Stimulated activated CD4-positive, alpha-beta T cell treated with anti-CD3 and anti-CD28 coated beads, TNF-alpha, amount 100 ng/mL, for 4 hours (primary cell): Measurements from ENCODE around the gene TOR3A.
"Not testable (repeated sequence)": the region's sequence is repeated elsewhere in the genome, so short reads cannot be mapped to it uniquely, and the experiment has no call there.

ENCODE experiments used
- DNase-seq, 3 experiments: peaks; one replicate each; pipeline ENCODE4 v3.0.0-alpha.2; 2020; ENCODE audit warnings: low read depth in 3 of 3

Gene TOR3A

DNA sequence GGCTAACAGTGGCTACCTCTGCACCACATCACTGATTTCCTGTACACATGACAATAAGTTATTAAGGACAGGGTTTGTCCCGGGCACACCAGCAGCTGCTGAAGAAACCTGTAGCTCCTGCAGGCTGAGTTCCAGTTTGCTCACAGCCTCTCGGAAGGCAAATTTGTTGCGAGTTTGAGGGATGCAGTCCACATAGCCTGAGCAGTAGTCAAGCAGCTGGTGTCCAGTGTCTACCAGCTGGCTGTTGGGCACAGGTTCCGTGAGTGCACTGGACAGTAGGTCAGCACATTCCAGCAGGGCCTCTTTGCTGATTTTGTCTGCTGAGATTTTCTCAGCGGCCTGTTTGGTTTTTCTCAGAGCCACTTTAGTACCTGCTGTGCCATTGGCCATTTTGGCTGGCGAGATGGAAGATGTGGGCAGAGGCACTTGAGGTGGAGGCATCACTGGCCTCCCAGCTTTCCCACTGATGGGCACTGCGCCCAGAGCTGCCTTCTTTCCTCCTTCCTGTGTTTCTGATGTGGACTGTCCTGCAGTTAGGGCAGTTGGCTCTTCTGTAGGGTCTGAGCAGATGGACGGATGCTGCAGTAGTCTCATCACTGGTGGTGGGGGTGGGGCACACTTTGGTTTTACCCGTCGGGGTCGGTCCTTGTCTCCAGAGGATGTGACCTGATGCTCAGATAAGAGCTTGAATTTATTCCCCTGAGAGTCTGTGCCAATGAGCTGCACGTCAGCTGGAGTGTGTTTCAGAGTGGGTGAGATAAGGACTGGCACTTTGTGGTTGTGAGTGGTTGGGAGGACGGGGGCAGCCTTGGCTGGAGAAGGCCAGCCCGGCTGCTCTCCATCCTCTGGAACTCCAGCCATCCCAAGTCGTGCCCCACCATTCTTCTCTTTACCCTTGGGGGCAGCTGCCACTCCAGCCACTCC, 26.1 kb downstream of the TOR3A start:
- no peak for DNase-seq

DNA sequence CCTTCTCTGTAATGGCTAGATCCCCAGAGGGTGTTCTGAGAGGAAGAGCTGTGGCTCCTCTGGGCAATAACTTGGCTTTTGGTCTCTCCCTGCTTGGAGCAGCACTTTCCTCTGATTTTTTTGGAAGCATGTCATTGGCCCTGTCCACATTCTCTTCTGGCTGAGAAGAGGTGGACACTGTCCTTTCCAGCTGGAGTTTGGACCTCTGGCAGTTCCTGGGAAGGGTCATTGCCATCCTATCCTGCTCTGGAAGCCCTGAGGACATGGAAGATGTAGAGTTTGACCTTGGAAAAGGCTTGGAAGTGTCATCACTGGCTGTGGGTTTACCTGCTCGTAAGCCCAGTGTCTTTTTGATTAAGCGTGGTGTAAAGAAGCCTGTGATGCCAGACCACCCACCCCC, 26.8 kb downstream of the TOR3A start:
- DNase-seq = no peak

DNA sequence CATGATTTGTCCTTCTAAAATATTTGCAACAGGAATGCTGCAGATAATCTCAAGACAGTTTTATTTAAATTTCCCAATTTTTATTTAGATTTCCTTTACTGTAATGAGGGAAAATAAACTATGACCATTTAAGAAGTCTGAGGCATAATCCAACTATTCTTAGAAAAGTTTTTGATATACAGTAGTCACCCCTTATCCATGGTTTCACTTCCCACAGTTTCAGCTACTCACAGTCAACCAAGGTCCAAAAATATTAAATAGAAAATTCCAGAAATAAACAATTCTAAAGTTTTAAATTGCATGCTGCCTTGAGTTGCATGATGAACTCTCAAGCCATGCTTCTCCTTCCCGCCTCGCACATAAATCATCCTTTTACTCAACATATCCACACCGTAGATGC, 33.3 kb downstream of the TOR3A start:
- DNase-seq = no peak

GRCh38 chr1:179119513-179119912, 37.6 kb downstream of the TOR3A start:
- no peak for DNase-seq

- no peak for DNase-seq
These were observed 38.9 kb downstream of the TOR3A start for GRCh38 chr1:179120736-179121135.

DNA sequence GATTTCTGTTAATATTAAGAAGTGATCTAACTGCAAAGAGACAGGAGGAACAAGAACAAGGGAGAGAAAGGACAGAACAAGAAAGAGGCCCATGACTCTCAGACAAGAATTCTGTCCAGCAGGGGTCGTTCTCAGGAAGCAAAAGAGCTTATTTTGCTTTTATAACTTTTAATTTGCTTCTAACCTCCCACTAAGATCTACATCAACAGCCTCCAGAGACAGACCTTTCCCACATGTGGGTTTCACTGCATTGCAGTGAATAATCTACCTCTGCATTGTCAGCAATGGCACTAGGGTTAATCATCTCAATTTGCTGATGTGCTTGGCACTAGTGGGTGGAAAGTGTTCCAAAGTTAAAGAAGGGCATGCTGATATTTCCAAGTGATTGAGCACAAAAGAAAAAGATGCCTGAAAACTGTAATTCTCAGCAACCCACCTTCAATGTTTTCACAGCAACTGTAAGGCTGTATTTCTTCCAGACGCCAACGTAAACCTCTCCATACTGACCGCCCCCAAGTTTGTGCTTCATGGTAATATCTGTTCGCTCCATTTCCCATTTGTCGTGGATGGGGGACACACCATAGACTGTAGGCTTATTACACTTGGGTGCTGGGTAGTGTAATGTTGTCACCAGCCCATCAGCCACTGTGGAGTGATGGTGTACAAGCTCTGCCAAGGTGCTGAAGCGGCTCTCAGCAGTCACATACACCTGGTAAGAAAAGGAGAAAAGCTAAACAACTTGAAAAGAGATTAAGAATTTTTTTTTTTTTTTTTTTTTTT, 39.5 kb downstream of the TOR3A start:
- peak in 2 of 3 experiments; percentile 11 to 23 for DNase-seq

DNA sequence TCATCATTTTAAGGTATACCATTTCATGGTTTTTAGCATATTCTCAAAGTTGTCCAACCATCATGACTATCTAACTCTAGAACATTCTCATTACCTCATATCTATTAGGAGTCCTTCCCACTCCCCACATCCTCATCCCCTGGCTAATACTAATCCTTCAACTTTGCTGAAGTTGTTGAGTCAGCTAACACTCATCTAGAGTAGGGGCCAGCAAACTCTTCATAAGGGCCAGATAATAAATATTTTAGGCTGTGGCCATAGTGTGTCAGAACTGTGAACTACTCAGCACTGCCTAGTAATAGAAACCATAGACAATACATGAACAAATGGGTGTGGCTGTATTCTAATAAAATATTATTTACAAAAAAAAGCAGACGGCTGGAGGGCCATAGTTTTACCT, 43.0 kb downstream of the TOR3A start:
- DNase-seq = no peak

DNA sequence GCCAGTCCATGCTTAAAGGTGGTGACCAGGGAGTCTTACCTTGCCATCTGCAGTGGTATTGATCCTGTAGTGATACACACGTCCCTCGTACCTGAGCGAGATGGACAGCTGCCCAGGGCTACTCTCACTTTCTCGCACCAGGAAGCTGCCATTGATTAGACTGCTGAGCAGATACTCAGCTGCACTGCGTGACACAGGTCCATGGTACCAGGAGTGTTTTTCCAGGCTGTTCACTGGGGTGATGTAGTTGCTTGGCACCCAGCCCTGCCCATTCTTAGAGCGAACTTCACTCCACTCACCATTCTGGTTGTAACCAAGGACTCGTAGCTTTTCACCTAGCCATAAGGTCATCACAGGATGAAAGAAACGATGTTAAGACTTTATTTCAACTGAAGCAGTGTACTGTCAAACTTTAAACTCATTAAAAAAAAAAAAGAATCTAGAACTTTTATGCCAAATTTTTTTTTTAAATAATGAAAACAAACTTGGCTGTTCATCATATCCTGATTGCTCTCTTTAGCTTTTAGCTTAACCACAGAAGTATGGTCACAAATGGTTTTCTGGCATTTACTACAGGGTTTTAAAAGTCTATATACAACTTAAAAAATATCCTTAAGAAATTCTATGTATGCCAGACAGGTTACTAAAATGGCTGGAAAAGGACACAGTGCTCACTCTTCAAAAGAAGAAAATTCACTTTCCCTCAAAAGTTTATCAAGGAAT, 44.6 kb downstream of the TOR3A start:
- DNase-seq = no peak

- DNase-seq = no peak
These were observed 45.5 kb downstream of the TOR3A start for GRCh38 chr1:179127163-179127895.

GRCh38 chr1:179128520-179128919, 46.6 kb downstream of the TOR3A start:
- no peak for DNase-seq

GRCh38 chr1:179129702-179130473, 48.0 kb downstream of the TOR3A start:
- peak in 1 of 3 experiments; percentile 16 for DNase-seq

GRCh38 chr1:179135168-179135567, 53.3 kb downstream of the TOR3A start:
- DNase-seq = not testable (repeated sequence)

GRCh38 chr1:179135707-179136106, 53.8 kb downstream of the TOR3A start:
- DNase-seq = not testable (repeated sequence)

DNA sequence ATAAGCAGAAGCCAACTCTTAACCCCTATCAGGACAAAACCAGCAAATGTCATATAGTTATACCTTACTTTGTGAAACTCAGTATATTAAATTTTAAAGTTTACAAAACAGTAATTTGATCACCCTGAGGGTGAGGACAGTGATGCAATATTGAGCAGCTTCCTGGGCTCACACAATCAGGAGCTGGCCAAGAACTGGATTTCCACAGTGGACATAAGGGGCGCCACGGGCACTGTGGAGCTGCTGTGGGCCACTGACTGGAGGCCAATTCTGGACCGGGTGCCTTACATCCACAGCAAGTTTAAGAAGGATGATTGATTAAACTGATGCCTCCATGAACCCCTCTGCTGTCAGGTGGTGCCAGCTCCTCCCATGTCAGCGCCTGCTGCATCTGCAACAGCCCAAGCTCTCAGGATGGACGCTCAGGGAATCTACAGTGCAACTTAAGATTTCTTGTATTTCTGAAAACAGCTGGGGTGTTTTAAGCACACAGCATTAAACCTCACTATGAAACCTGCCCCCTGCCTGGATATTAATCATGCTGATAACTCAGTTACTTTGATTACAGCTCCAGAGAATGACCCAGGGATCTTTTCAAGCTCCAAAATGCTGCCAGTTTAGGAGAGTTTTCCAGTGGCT, 55.9 kb downstream of the TOR3A start:
- no peak for DNase-seq

- not testable (repeated sequence) for DNase-seq
These were observed 56.9 kb downstream of the TOR3A start for GRCh38 chr1:179138755-179139154.

DNA sequence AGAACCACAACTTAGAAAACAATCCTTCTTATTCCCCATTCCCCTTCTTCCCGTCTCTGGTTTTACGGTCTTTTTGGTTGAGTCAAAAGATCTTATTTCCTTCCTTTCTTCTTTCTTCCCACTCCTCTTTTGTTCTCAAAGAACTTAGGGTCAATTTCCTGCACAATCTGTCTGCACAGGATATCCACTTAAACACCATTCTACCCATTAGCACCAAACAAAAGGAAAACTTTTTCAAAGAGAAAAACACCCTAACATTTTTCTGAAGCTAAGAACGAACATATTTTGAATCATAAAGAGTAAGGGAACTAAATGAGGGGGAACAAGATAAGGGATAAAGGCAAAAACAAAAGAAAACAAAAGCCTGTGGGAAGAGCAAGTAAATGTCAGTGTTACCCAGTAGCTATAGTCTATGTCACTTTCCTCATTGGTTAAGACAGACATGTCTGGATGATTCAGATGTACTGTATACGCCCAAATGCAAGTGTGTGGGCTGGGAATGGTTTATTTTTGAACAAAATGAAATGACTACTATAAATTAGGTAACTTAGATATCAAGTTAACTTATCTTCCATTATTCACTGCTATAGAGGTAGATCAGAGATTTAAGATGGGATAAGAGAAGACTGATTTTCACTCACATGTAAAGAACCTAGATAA, 59.9 kb downstream of the TOR3A start:
- DNase-seq = peak in 2 of 3 experiments; percentile 7 to 10

DNA sequence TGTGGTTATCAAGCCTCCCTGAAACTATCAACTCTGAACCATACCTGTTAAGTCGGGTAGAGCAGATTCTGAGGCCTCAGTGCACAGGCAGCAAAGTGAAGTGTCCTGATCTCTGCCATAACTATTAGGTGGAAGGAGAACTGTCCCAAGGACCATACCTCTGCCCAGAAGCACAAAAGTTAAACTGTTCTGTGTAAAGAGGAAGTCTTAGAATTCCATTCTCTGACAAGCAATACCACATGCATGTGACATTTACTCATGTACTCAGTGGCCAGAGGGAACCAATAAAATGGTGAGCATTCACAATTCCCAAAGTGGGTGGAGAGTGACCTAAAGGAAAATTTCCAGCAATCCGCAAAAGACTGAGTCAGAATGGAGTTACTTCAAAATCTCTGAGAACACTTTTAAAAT, 61.0 kb downstream of the TOR3A start:
- no peak for DNase-seq

GRCh38 chr1:179143322-179143721, 61.5 kb downstream of the TOR3A start:
- DNase-seq = no peak

- no peak for DNase-seq
These were observed 62.8 kb downstream of the TOR3A start for GRCh38 chr1:179144626-179145025.

DNA sequence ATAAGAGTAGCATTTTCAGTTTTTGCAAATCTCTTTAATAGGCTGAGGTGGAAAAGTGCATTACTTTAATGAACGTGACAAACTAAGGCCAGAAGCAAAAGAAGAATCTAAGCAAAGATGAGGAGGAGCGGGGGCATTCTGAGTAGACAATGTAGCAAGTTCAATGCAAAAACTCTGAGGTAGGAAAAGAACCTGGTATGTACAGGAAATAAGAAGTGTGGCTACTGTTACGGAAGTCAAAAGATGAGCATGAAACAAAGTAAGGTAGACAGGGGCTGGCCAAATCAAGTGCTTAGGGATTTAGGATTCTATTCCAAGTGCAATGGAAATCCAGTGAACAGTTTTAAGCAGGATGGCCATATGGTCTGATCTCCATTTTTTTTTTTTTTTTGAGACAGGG, 63.7 kb downstream of the TOR3A start:
- DNase-seq = no peak
